TTC549 (cell line): ENCODE results near the gene FAM3A.

Experiments
- FAIRE-seq: peaks from 2 replicates; lab custom pipeline; 2012; peaks lifted over from hg19 to GRCh38; lab: Jason Lieb, UNC

FAM3A gene

GRCh38 chrX:154478728-154479622 is 37.1 kb downstream of the FAM3A start, which contains the start of gene LAGE3:
TSS of gene LAGE3 (minus strand) at chrX:154479281. CDS start at chrX:154478915, 366 bp downstream.
- no peak for FAIRE-seq

GRCh38 chrX:154477891-154478477 is 38.0 kb downstream of the FAM3A start:
- no peak for FAIRE-seq

GRCh38 chrX:154476821-154477220 is 39.2 kb downstream of the FAM3A start:
- FAIRE-seq, result no peak

GRCh38 chrX:154473683-154474082 is 42.3 kb downstream of the FAM3A start:
- FAIRE-seq, result no peak

GRCh38 chrX:154472685-154473632 is 43.1 kb downstream of the FAM3A start:
- FAIRE-seq, result no peak

DNA sequence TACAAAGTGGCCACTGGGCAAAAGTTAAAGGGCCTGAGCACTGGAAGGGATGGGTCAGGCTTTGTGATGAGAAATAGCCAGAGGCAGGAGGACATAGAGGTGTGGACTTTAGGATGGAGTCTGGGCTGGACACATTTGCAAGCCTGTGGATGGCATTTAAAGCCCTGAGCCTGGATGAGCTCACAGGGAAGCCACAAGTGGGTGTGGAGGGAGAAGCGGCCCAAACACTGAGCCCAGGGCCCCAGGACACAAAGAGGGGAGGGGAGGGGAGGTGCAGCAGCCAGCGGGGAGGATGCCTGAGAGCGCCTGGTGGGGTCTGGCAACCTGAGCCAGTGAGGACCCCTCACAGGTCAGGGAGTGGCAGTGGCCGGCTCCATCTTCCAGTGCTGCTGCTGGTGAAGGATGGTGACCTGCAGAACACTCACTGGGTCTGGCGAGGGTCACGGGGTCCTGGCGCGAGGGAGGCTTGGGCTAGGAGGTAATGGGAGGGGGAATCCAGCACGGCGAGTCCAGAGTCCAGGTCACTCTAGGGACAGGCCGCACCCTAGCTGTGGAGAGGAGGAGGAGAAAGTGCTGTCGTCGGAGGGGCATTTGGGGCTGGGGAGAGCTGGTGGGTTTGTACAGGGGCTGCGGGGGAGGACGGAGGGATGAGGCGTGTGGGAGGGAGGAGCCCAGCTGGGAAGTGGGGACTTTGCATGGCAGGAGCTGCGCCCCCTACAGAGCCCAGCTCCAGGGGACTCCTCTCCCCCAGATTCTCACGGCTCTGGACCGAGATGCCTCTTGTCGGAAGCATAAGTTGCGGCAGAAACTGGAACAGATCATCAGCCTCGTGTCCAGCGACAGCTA is 44.0 kb downstream of the FAM3A start:
- FAIRE-seq, result no peak

DNA sequence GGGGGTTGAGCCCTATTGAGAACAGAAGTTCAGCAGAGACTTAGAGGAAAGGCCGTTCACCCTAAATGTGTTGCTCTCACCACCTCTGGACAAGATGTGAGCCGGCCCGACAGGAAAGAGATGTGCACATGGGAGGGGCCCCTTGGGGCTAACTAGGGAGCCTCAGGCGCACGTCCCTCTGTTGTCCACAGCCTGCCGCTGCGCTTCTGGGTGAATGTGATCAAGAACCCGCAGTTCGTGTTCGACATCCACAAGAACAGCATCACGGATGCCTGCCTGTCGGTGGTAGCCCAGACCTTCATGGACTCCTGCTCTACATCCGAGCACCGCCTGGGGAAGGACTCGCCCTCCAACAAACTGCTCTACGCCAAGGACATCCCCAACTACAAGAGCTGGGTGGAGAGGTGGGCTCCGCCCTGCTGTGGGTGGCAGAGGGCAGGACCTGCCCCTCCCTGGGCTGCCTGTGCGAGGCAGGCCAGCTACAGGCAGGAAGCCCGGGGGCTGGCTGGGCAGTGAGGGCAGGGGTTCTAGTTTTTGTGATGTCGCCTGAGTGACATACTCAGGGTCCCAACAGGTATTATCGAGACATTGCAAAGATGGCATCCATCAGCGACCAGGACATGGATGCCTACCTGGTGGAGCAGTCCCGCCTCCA is 45.0 kb downstream of the FAM3A start:
- FAIRE-seq, result no peak

GRCh38 chrX:154470434-154470833 is 45.6 kb downstream of the FAM3A start:
- no peak for FAIRE-seq

GRCh38 chrX:154469880-154470279 is 46.2 kb downstream of the FAM3A start:
- FAIRE-seq, result no peak

GRCh38 chrX:154469114-154469513 is 46.9 kb downstream of the FAM3A start:
- no peak for FAIRE-seq

- FAIRE-seq, result no peak
Observed at GRCh38 chrX:154468217-154468616, 47.8 kb downstream of the FAM3A start.

DNA sequence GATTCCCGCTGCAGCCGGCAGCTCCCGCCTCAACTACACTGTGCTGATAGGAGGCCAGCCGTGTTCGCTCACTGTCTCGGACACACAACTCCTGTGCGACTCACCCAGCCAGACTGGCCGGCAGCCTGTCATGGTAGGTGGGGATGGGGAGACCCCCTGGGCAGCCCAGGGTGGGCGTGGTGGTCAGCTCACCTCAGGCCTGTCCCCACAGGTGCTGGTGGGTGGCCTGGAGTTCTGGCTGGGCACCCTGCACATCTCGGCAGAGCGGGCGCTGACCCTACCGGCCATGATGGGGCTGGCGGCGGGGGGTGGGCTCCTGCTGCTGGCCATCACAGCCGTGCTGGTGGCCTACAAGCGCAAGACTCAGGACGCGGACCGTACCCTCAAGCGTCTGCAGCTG is 48.5 kb downstream of the FAM3A start:
- no peak for FAIRE-seq

DNA sequence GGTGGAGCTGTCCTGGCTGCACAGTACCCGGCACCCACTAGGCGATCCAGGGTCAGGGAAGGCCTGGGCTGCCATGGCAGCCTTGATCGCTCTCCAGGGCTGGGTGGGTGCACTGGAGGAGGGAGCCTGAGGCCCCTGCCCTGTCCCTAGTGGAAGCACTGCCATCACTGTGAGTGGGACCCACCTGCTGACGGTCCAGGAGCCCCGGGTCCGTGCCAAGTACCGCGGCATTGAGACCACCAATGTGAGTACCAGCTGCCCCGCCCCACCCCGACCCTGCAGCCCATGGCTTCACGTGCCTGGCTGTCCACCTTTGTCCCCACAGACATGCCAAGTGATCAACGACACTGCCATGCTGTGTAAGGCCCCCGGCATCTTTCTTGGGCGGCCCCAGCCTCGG is 49.1 kb downstream of the FAM3A start:
- no peak for FAIRE-seq

GRCh38 chrX:154466036-154466435 is 50.0 kb downstream of the FAM3A start:
- no peak for FAIRE-seq

GRCh38 chrX:154465601-154466000 is 50.4 kb downstream of the FAM3A start:
- FAIRE-seq, result no peak

DNA sequence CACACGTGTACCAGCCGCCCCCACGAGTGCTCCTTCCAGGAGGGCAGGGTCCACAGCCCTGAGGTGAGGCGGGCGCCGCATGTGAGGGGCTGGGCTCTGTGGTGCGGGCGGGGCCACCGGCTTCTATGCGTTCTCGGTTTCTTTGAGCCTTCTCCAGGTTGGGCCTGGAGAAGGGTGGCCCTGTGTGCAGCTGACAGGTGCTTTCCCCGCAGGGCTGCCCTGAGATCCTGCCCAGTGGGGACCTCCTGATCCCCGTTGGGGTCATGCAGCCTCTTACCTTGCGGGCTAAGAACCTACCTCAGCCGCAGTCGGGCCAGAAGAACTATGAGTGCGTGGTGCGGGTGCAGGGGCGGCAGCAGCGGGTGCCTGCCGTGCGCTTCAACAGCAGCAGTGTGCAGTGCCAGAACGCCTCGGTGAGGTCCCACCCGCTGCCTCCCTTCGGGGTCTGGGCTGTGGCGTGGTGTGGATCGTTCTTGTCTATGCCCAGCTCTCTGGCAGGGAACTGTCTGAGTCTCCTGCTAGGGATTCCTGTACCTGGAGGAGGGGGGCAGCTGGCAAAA is 51.1 kb downstream of the FAM3A start:
- no peak for FAIRE-seq

DNA sequence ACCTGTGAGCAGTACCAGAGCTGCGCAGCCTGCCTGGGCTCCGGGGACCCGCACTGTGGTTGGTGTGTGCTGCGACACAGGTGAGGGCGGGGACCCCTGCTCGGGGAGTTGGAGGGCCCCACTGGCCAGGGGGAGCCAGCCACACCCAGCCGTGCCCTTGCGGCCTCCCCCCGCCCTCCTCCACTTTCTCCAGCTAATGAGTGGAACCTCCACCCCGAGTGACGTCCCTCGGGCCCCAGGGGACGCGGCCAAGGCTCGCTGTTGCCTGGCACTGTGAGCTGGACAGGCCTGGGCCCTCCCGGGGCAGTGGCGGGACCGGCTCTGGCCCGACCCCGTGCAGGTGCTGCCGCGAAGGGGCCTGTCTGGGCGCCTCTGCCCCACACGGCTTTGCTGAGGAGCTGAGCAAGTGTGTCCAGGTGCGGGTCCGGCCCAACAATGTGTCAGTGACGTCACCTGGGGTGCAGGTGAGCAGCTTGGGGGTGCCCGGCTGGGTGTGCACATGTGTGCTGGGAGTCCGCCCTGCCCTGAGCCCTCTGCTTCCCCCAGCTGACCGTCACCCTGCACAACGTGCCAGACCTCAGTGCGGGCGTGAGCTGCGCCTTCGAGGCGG is 52.3 kb downstream of the FAM3A start:
- no peak for FAIRE-seq

- FAIRE-seq, result no peak
Observed at GRCh38 chrX:154462396-154462795, 53.6 kb downstream of the FAM3A start.

DNA sequence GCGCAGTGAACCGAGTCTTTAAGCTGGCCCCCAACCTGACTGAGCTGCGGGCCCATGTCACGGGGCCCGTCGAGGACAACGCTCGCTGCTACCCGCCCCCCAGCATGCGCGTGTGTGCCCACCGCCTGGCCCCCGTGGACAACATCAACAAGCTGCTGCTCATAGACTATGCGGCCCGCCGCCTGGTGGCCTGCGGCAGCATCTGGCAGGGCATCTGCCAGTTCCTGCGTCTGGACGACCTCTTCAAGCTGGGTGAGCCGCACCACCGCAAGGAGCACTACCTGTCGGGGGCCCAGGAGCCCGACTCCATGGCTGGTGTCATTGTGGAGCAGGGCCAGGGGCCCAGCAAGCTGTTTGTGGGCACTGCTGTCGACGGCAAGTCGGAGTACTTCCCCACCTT is 55.7 kb downstream of the FAM3A start:
- no peak for FAIRE-seq

GRCh38 chrX:154459832-154460231 is 56.2 kb downstream of the FAM3A start:
- no peak for FAIRE-seq
